Effector memory CD8-positive, alpha-beta T cell (primary cell): ENCODE results near the gene ROBO2.

Source experiments
- ATAC-seq: fragments of 150-1000 bp; cut with Tn5 transposase; replicated peaks from 2 replicates; pipeline ENCODE4 v1.10.0; 2021; ENCODE audit warnings: mild to moderate bottlenecking, moderate library complexity
- DNase-seq, 3 experiments: peaks; one replicate each; pipeline ENCODE4 v3.0.0; 2021
- H3K27ac Mint-ChIP-seq, 2 donors: one replicate each; pipeline ENCODE4 v1.8.0; 2022; ENCODE audit warnings: mild to moderate bottlenecking in 2 of 2, mixed read lengths in 2 of 2, moderate library complexity in 2 of 2
- H3K27me3 Mint-ChIP-seq, 2 donors: one replicate each; pipeline ENCODE4 v1.8.0; 2022; ENCODE audit warnings: mixed read lengths in 2 of 2
- H3K36me3 Mint-ChIP-seq: one replicate; pipeline ENCODE4 v1.8.0; 2022; ENCODE audit warnings: mild to moderate bottlenecking, moderate library complexity, mixed read lengths; ENCODE audit not compliant: insufficient read depth
- H3K4me1 Mint-ChIP-seq, 2 donors: one replicate each; pipeline ENCODE4 v1.8.0; 2022; ENCODE audit warnings: low read depth in 2 of 2, mixed read lengths in 2 of 2
- H3K4me3 Mint-ChIP-seq, 2 donors: one replicate each; pipeline ENCODE4 v1.8.0; 2022; ENCODE audit warnings: mild to moderate bottlenecking in 2 of 2, mixed read lengths in 2 of 2, moderate library complexity in 2 of 2
- H3K9me3 Mint-ChIP-seq, 2 donors: one replicate each; pipeline ENCODE4 v1.8.0; 2022; ENCODE audit warnings: mixed read lengths in 2 of 2

Gene ROBO2

DNA sequence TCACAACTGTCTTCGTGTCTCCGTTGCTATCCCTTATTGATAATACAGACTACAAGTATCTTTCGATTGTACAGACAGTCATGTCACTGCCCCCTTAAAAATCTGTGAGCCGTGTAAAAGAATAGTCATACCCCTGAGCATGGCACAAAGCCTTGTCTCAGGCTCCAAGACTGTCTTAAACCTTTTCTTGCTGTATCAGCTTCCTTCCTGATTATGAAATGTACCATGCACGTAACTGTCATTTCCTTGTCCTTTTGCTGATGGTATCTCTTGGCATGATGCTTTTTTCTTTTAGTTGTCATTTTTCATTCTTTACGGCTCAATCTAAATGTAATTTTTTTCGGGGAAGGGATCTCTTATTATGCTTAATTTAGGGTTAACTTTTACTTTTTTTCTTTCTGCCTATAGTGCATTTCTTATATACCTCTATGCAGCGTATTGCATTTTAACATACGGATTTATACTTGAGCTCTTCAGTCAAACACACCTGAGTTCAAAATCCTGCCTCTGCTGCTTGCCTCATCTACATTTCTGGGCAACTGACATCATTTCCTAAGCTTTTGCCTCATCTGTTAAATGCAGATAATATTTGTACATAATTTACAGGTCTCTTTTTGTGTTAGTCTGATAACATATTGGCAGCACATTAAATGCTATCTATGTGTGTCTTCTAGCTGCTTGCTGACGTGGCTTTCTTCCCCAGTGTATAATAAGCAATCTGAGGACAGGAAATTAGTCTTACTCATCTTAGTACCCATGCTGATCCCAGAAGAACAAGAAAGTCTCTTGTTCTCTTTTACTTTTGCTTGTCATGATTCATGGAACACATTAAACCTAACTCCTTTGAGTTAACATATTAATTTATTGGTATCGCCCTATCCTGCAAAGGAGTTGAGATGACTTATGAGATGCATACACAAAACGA, 57.3 kb downstream of the ROBO2 start:
- H3K4me1 Mint-ChIP-seq = no peaks in the 10 kb centered on the region
- H3K9me3 Mint-ChIP-seq = peaks cover 7 to 33% of the 10 kb centered on the region in 2 donors
- DNase-seq (no peak), ATAC-seq (no peak)
- no peak overlapping the region for H3K27ac Mint-ChIP-seq
- no peaks in the 10 kb centered on the region for H3K27me3 Mint-ChIP-seq
- no peak overlapping the region for H3K4me3 Mint-ChIP-seq
- H3K36me3 Mint-ChIP-seq = peaks cover 4% of the 10 kb centered on the region

DNA sequence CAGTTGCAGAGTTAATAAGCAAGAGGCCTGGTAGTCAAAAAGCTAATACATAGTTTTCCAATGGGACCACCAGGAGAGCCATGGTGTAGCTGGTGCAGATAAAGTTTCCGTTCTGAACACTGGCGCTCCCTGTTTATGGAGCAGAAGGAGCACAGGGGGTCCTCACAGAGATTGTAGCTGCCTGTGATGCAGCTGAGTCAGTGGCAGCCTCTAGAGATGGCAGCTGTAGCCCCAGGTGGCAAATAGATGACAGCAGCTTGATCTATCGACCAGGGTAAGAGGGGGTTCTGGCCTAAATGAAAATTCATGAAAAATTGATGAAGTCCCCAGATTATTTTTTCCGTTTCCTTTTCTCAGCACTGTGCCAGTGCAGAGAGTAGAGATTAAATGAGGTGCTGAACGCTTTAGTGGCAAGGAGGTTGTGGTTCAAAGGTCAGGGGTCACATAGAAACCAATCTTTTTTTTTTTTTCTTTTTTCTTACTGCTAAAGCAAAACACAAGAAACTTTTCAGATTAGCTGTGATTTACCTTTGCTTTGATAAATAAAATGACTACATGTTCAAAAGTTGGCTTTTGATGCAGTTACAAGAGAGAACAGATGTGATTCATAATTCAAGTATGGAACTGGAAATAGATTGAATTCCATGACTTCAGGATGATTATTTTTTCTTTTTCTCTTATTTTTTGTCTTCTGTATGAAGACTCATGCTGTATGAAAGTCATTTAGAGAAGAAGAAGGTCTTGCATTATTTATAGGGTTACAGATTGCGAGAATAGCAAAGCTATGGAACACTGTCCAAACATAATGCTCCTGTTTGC, 63.3 kb downstream of the ROBO2 start:
- H3K36me3 Mint-ChIP-seq = no peaks in the 10 kb centered on the region
- no peak overlapping the region for H3K4me3 Mint-ChIP-seq
- H3K4me1 Mint-ChIP-seq = no peaks in the 10 kb centered on the region
- peaks cover 5 to 18% of the 10 kb centered on the region in 2 donors for H3K9me3 Mint-ChIP-seq
- DNase-seq = no peak
- no peaks in the 10 kb centered on the region for H3K27me3 Mint-ChIP-seq
- no peak for ATAC-seq
- H3K27ac Mint-ChIP-seq = no peak overlapping the region

DNA sequence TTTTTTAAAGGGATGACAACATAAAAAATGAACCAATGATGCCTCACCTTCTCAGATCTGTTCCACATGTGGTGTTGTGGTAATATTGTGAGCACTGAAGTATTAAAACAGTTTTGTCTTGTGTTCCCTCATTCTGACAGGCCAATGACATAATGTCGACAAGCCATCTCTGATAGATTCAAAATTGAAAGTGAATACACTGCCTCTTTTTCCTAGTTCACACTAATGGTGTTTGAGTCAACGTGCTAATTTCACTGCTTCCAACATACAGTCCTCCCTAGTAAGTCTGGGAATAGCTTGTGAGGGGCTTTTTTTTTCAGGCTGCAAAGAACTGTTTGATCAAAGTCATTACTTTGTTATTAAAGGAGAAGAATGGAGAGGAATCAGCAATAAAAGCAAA, 82.8 kb downstream of the ROBO2 start:
- no peak overlapping the region for H3K4me3 Mint-ChIP-seq

GRCh38 chr3:77125966-77126365, 86.1 kb downstream of the ROBO2 start:
- Mint-ChIP-seq H3K9me3 (peaks cover 6 to 22% of the 10 kb centered on the region in 2 donors), H3K36me3 (no peaks in the 10 kb centered on the region), H3K27me3 (no peaks in the 10 kb centered on the region), H3K4me1 (no peaks in the 10 kb centered on the region), H3K27ac (no peak overlapping the region), H3K4me3 (no peak overlapping the region)
- DNase-seq (no peak), ATAC-seq (no peak)

More for the DNA sequence above, 82.8 kb downstream of the ROBO2 start:
- DNase-seq (no peak), ATAC-seq (no peak)
- no peaks in the 10 kb centered on the region for H3K27me3 Mint-ChIP-seq
- no peaks in the 10 kb centered on the region for H3K36me3 Mint-ChIP-seq
- H3K27ac Mint-ChIP-seq = no peak overlapping the region
- peaks cover 4 to 23% of the 10 kb centered on the region in 2 donors for H3K9me3 Mint-ChIP-seq
- H3K4me1 Mint-ChIP-seq = no peaks in the 10 kb centered on the region

GRCh38 chr3:77134769-77135168, 94.9 kb downstream of the ROBO2 start:
- Mint-ChIP-seq H3K9me3 (peaks cover 0 to 2% of the 10 kb centered on the region in 2 donors), H3K4me3 (no peak overlapping the region), H3K27me3 (no peaks in the 10 kb centered on the region), H3K27ac (no peak overlapping the region), H3K36me3 (no peaks in the 10 kb centered on the region), H3K4me1 (no peaks in the 10 kb centered on the region)
- ATAC-seq = no peak
- no peak for DNase-seq

GRCh38 chr3:77137559-77137958, 97.7 kb downstream of the ROBO2 start:
- peaks cover 0 to 3% of the 10 kb centered on the region in 2 donors for H3K9me3 Mint-ChIP-seq
- ATAC-seq (no peak), DNase-seq (no peak)
- no peaks in the 10 kb centered on the region for H3K27me3 Mint-ChIP-seq
- no peak overlapping the region for H3K4me3 Mint-ChIP-seq
- H3K36me3 Mint-ChIP-seq = no peaks in the 10 kb centered on the region
- H3K27ac Mint-ChIP-seq = no peak overlapping the region
- H3K4me1 Mint-ChIP-seq = no peaks in the 10 kb centered on the region

DNA sequence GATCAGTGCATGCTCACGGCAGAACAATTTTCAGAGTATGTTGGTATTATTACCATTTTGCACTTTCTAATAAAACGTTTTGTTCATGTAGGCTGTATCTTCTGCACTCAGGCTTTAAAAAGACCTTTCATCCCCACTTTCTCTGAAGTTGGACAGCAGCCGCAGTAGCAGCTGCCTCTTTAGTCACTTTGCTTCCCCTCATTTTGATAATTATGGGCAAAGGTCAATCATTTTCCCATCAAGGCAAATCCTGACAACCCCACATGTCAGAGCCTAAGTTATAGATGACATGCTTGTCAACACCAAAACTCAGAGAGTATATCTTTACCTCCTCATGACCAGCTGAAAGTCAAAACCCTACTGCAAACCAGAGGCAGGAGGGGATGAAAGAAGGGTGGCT, 99.7 kb downstream of the ROBO2 start:
- ATAC-seq (no peak), DNase-seq (no peak)
- Mint-ChIP-seq H3K27me3 (no peaks in the 10 kb centered on the region), H3K4me3 (no peak overlapping the region), H3K9me3 (peaks cover 8% of the 10 kb centered on the region in 2 donors), H3K27ac (no peak overlapping the region), H3K36me3 (no peaks in the 10 kb centered on the region), H3K4me1 (no peaks in the 10 kb centered on the region)

DNA sequence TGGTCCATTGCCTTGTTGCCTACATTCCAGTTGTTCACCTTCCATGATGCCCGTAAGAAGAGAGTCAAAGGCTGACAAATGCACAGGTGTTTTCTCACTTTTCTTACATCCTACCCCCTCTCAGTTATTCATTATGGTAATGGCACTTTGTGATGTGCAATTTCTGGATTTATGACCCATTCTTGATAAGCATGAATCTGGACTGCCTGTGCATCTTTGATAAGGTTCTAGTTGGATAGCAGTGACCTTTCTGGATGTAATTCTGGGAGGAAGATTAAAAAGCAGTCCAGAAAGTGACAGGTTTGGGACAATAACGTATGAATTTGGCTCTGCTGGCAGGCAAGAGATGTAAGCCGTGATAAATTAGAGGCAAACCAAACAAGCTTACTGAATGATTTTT, 101.5 kb downstream of the ROBO2 start:
- no peak for DNase-seq
- H3K9me3 Mint-ChIP-seq = peaks cover 8 to 9% of the 10 kb centered on the region in 2 donors
- H3K27me3 Mint-ChIP-seq = no peaks in the 10 kb centered on the region
- H3K27ac Mint-ChIP-seq = no peak overlapping the region
- no peak for ATAC-seq
- no peak overlapping the region for H3K4me3 Mint-ChIP-seq
- H3K36me3 Mint-ChIP-seq = no peaks in the 10 kb centered on the region
- no peaks in the 10 kb centered on the region for H3K4me1 Mint-ChIP-seq

DNA sequence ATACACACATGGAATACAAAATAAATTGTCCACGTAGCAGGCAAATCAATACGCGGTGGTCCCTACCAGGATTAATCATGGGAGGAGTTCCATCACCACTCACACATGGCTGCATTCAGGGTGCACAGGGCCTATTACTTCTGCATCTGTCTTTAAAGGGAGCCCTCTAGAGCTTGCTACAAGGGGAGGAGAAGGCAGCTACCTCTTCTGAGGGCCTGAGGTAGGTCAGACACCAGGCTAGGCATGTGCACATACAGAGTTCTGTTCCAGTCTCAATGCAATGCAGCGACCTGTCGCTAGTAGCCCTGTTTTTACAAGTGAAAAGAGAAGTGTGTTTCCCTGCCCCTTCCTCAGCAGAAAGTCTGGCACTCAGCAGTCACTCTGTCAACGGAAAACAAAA, 102.7 kb downstream of the ROBO2 start:
- peaks cover 8 to 10% of the 10 kb centered on the region in 2 donors for H3K9me3 Mint-ChIP-seq
- no peak overlapping the region for H3K27ac Mint-ChIP-seq
- H3K4me1 Mint-ChIP-seq = no peaks in the 10 kb centered on the region
- H3K4me3 Mint-ChIP-seq = no peak overlapping the region
- H3K36me3 Mint-ChIP-seq = no peaks in the 10 kb centered on the region
- H3K27me3 Mint-ChIP-seq = no peaks in the 10 kb centered on the region
- no peak for ATAC-seq
- DNase-seq = no peak

- no peaks in the 10 kb centered on the region for H3K27me3 Mint-ChIP-seq
- peaks cover 8 to 11% of the 10 kb centered on the region in 2 donors for H3K9me3 Mint-ChIP-seq
- DNase-seq = no peak
- H3K27ac Mint-ChIP-seq = no peak overlapping the region
- ATAC-seq = no peak
- H3K4me1 Mint-ChIP-seq = no peaks in the 10 kb centered on the region
- no peaks in the 10 kb centered on the region for H3K36me3 Mint-ChIP-seq
- no peak overlapping the region for H3K4me3 Mint-ChIP-seq
These were observed 106.1 kb downstream of the ROBO2 start for GRCh38 chr3:77146004-77146403.

DNA sequence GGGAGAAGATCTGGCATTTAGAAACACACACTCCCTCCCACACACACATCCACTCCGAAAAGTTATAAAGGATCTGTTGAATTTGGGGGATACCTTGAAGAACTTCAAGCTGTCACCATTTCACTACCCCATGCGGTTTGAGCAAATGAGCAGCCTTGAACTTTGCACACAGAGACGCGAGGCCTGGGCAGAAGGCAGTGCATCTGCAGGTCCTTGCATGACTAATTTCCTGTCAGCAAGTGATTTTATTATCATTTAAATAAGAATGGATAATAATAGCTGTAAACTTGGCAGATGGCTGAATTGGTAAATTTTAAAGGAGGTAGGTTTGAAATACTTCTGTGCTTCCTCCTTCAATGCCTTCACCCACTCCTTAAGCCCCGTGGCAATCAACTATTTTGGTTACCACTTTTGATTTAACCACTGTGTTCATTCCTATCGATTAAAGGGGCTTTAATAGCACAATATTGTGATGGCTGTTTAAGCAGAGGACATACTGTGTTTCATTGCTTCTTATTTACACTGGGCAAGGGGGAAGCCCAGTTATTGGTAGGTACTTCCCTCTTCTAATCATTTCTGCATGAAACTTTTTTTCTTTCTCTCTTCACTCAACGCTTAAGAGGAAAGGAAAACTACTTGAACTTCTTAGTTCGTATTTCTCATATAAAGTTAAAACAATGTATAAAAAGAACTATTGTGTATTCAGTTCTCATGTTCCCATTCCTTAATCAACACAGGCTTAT, 108.1 kb downstream of the ROBO2 start:
- DNase-seq = no peak
- no peak overlapping the region for H3K4me3 Mint-ChIP-seq
- H3K36me3 Mint-ChIP-seq = no peaks in the 10 kb centered on the region
- H3K27ac Mint-ChIP-seq = no peak overlapping the region
- no peaks in the 10 kb centered on the region for H3K27me3 Mint-ChIP-seq
- H3K4me1 Mint-ChIP-seq = no peaks in the 10 kb centered on the region
- H3K9me3 Mint-ChIP-seq = peaks cover 8 to 11% of the 10 kb centered on the region in 2 donors
- ATAC-seq = no peak

DNA sequence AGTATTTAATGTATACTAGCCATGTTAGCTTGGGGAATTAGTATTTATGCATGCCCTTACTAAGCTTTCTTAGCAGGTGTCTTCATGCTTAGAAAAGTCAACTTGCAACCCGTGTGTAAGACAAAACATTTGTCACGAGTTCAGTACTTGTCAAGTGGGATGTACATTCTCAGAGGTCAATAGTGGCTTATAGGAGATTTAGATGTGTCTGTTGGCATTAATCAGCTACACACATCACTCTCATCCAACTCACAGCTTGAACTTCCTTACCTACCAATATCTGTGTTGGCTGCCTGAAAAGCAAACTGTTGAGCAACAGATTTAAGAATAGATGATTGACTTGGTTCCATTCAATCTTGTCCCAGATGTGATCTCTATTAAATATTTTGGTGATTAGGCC, 109.5 kb downstream of the ROBO2 start:
- Mint-ChIP-seq H3K27me3 (no peaks in the 10 kb centered on the region), H3K9me3 (peaks cover under 1 to 6% of the 10 kb centered on the region in 2 donors), H3K4me3 (no peak overlapping the region), H3K27ac (no peak overlapping the region), H3K4me1 (no peaks in the 10 kb centered on the region), H3K36me3 (no peaks in the 10 kb centered on the region)
- no peak for ATAC-seq
- no peak for DNase-seq

GRCh38 chr3:77150028-77150427, 110.1 kb downstream of the ROBO2 start:
- DNase-seq = no peak
- Mint-ChIP-seq H3K36me3 (no peaks in the 10 kb centered on the region), H3K27ac (no peak overlapping the region), H3K27me3 (no peaks in the 10 kb centered on the region), H3K4me1 (no peaks in the 10 kb centered on the region), H3K4me3 (no peak overlapping the region), H3K9me3 (peaks cover 0 to 8% of the 10 kb centered on the region in 2 donors)
- no peak for ATAC-seq
